SIG-M5 (cell line): ENCODE data around the gene IL18R1.

Experiments
- DNase-seq: peaks from one replicate; lab custom pipeline; 2025; lab: John Stamatoyannopoulos, UW

Gene IL18R1

DNA sequence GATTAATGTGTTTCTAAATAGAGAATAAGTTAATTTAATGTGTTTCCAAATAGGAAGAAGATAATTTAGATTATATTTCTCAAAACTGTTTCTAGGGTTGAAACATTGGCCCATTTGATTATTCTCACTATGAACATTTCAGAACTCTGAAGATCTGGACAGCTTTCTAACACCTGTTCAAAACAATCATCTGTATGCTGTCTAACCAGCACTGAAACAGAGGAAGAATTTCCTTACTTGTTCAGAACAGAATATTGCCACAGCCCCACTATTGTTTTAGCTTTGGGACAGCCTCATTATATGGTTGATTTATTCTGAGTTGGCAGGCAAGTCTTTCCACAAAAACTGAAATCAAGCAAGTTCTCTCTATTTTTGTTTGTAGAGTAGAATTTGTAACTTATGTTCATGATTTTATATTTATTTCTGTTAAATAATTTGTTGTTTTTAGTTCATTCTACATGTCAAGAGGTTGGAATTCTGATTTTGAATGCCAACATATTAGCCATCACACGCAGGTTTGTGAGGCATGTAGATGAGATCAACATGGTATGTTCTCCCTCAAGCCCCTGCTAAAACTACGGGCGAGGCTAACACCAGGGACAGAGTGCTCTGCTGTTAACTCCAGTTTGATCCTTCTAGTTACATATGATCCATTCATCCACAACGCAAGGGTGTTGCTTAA, 78.5 kb downstream of the IL18R1 start:
- no peak for DNase-seq

DNA sequence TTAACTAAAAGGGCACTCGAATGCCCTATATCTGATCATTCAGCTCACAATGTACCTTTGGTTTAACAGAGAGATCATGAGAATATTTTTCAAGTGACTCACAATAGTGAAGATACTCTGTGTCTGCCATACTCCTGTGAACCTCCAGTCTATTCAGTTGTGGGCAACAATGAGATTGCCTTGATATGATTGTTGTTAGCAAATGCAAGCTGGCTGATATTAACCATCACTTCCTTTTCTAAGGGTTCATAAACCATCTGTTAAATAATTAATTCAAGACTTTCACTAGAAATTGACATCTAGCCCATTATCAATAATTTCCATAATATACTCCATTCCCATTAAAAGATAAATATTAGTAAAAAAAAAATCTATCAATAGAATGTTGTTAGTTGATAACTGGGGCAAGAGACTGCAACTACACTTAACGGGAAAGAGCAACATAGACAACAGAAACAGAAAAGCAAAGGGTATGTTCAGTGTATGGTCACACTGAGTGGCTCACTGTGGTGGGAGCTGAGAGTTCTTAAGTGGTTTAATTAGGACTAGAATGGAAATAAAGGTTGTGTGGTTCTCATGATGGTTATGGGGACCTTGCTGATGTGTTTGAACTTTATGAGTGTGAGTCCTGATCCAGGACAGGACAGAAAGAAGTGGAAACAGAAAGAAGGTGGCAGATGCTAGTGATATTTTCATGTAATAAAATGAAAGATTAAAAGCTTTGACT, 79.2 kb downstream of the IL18R1 start:
- no peak for DNase-seq

DNA sequence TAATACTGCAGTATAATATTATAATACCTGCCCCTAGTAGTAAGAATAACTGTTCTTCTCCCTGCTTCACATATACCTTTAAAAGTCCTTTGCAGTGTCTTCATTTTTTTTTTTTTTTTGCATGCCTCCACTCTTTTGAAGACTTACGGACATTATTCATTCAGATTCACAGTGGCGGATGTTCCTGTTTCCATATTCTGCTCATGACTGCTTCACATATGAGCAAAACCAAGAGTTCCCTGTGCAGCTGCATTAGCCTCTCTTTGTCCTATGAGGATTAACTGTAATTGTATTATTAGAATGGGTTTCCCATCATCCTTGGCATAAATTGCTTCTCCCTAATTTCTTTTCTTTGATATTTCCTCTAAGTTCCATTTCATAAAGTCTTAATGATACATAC, 80.1 kb downstream of the IL18R1 start:
- DNase-seq, result no peak

DNA sequence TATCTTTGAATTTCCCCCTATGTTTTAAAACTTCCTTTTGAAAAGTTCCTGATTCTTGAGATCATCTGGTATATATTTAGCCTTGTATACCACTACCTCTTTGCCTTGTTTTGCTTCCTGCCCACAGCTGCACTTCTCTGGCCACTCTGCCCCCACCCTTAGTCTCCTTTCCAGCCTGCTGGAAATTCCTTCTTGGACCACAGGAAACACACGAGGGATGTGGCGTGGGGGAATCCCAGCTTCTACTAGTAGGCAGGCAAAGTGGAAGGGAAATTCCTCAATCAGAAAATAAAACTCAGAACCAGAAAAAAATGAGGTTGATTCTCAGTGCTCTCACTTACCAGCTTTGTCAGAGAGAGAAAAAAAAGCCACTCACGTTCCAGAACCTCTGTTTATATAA, 80.7 kb downstream of the IL18R1 start:
- no peak for DNase-seq

DNA sequence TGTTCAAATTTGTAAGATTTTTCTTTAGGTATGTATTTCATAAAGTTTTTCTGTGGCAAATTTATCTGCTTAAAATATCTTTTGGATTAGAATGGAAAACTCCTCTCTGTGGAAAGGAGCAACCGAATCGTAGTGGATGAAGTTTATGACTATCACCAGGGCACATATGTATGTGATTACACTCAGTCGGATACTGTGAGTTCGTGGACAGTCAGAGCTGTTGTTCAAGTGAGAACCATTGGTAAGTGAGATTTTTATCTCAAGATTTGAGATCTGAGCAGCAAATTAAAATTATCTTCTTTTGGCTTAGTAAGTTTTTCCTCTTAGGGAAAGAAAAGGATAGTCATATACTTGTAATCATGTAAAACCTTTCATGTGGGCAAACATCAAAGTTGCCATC, 81.5 kb downstream of the IL18R1 start:
- no peak for DNase-seq

DNA sequence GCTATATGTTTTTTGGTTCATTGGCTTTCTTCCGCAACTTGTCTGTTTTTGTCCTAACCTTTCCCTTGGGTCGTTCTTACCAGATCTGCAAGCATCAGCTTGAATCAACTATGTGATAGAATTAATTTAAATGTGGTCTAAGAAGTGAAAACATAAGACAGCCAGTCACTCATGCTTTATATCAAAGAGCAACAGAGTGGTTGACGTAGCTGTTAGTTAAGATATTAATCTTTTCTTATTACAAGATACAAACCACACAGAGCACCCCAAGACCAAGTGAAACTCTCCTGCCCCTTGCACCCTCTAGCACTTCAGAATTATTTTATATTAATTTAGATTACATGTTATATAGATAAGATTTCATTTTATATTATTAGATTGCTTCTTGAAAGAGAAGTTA, 82.5 kb downstream of the IL18R1 start:
- no peak for DNase-seq

DNA sequence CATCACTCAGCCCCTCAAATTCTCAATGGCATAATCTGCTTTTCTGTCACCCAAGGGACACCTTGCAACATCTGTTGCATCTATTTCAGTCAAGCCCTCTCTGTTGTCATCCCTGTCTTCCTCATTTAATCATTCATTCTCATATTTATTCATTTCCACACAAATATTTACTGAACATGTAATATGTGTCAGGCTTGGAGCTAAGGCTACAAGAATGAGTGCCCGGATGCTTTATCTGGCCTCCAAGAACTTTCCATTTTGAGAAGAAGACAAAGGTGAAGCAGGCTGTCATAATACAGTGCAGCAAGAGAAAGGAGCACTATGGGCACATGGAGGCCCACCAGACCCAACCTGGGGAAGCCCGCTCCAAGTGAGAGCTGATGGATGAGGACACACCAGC, 83.0 kb downstream of the IL18R1 start:
- DNase-seq, result no peak

DNA sequence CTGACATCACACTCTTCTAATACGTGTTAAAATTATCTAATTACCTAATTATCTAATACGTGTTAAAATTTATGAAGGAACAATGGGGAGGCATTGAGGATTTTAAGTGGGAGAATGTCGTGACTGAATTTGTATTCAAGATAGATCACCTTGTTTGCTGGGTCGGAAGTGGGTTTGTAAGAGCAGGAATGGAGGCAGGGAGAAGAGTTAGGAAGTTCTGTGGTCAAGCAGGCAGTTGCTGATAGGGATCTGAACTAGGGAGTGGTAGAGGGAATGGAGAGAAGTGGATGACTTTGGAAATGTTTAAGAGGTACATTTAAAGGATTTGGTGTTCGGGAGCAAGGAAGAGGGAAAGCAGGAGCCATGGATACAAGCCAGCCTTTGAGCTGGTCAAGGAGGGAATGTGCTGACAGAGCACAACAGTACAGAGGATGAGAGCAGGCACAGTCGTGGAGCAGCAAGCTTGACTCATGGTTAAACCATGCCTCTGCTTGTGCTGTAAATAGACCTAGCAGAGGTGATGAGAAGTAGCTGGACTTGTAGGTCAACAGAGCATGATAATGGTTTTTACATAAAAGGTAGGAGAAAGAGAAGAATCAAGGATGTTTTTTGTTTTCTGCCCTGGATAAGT, 83.6 kb downstream of the IL18R1 start:
- DNase-seq, result no peak

DNA sequence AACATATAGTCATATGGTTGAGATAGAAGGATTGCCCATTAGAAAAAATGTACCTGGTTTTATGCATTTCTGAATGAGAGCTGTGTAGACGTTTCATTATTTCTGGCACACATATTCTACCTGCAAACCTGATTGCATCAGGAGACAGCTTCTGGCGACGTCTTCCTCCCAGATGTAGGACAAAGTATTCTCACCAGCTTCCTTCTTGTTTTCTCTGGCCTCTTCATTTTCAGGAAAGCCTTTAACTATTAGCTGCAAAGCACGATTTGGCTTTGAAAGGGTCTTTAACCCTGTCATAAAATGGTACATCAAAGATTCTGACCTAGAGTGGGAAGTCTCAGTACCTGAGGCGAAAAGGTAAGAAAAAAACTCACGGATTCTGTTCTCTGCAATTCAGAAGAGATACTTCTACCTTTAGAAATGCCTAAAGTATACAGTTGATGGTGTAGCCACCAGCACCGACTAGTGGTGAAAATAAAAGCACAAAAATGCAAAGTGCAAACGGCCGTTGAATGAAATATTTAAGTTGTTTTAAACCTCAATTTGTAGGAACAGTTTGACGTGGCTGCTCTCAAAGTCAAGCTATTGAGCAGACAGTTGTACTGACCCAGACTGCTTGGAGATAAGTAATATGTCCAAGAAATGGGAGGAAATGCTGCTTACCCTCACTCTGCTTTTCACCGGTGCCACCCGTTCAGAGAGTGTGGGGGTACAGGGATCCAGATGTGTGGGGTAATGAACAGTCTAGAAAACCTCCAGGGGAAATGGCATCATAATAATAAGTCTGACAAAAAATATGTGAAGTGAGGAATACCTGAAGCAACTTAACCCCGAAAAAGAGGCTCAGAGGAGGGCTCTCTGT, 87.6 kb downstream of the IL18R1 start:
- no peak for DNase-seq

DNA sequence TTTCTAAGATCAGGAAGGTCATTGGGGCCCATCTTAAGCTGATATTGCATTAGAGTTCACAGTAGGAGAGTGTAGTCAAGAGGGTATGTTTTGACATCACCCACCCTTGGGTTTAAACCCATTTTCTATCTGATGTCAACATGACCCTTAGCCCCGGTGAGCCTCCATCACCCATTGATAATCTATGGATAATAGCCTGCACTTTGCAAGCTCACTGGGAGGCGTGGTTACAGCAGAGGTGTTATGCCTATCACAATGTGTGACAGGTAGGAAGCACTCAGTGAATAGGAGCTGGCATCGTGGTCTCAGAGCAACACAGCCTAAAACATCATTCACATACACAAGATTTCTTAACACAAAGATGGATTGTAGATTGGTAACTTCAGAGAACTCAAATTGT, 88.6 kb downstream of the IL18R1 start:
- no peak for DNase-seq

DNA sequence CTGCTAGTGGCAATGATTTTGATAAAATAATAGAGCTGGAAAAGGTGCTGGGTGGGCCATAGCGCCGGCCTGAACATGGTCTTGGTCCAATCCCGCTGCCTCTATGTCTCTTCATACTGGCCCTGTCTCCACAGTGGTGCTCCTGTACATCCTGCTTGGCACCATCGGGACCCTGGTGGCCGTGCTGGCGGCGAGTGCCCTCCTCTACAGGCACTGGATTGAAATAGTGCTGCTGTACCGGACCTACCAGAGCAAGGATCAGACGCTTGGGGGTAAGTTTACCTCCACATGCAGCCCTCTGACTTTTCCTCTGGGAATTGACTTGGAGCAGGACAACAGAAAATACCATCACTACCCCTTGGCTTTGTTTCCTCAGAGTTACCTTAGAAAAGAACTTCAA, 91.3 kb downstream of the IL18R1 start:
- no peak for DNase-seq
